Measurements from ENCODE around the gene SPOP.

DNA sequence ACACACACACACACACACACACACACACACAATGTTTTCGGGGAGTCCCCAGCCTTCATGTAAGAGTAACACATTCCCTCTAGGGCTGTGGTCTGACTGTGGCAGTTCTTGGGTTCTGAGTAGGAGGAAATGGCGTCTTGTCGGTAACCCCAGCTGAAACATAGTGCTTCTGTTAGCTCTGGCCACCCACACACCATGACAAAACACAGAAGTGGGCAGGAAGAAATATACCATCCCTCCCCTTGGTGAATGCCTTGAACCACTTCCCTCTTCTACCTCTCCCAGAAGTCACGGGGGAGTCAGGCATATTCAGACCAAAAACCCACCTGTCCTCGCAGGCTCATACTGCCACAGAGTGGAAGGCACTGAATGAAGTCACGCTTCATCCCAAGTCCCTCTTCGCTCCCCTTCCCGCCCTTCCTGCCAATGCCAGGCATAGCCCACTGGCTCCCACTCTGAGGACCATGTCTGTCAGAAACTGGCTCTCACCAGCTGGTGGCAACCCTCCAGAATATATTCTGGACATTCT is 18.4 kb upstream of the SPOP start:
- TF ChIP-seq, protein P1, sequence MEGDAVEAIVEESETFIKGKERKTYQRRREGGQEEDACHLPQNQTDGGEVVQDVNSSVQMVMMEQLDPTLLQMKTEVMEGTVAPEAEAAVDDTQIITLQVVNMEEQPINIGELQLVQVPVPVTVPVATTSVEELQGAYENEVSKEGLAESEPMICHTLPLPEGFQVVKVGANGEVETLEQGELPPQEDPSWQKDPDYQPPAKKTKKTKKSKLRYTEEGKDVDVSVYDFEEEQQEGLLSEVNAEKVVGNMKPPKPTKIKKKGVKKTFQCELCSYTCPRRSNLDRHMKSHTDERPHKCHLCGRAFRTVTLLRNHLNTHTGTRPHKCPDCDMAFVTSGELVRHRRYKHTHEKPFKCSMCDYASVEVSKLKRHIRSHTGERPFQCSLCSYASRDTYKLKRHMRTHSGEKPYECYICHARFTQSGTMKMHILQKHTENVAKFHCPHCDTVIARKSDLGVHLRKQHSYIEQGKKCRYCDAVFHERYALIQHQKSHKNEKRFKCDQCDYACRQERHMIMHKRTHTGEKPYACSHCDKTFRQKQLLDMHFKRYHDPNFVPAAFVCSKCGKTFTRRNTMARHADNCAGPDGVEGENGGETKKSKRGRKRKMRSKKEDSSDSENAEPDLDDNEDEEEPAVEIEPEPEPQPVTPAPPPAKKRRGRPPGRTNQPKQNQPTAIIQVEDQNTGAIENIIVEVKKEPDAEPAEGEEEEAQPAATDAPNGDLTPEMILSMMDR (conservative IDR thresholded peaks at IDR 0.05 in 1 of 2, IDR thresholded peaks at IDR 0.05 in 1 of 2; ENCODE audit: low read depth in 1 of 2, low read length in 2 of 2): no peak
- TF ChIP-seq EZH2 (IDR thresholded peaks at IDR 0.05; ENCODE audit: low read length, missing control alignments): no peak
